Measurements from ENCODE around the gene ZNF654.
A peak's percentile ranks its signal among the peaks of the same experiment; 100 is the strongest.

The ZNF654 gene

GRCh38 chr3:88092270-88092669 lies 33.2 kb downstream of the ZNF654 start:
- peaks cover 2% of the 10 kb centered on the region; the same call in 1 of the 2 replicates for H3K4me1 ChIP-seq
- no peaks in the 10 kb centered on the region for H3K27me3 ChIP-seq
- DNase-seq: no peak
- peaks cover 8% of the 10 kb centered on the region for H3K36me3 ChIP-seq
- H3K4me3 ChIP-seq (ENCODE audit: low read depth, low read length): no peak overlapping the region
- TF ChIP-seq, protein P1, sequence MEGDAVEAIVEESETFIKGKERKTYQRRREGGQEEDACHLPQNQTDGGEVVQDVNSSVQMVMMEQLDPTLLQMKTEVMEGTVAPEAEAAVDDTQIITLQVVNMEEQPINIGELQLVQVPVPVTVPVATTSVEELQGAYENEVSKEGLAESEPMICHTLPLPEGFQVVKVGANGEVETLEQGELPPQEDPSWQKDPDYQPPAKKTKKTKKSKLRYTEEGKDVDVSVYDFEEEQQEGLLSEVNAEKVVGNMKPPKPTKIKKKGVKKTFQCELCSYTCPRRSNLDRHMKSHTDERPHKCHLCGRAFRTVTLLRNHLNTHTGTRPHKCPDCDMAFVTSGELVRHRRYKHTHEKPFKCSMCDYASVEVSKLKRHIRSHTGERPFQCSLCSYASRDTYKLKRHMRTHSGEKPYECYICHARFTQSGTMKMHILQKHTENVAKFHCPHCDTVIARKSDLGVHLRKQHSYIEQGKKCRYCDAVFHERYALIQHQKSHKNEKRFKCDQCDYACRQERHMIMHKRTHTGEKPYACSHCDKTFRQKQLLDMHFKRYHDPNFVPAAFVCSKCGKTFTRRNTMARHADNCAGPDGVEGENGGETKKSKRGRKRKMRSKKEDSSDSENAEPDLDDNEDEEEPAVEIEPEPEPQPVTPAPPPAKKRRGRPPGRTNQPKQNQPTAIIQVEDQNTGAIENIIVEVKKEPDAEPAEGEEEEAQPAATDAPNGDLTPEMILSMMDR (IDR thresholded peaks at IDR 0.05; ENCODE audit: low read depth, low read length): no peak
- no peaks in the 10 kb centered on the region for H3K9me3 ChIP-seq

GRCh38 chr3:88093266-88093665 lies 34.2 kb downstream of the ZNF654 start:
- H3K27me3 ChIP-seq: no peaks in the 10 kb centered on the region
- H3K4me1 ChIP-seq: peaks cover 2% of the 10 kb centered on the region; the same call in 1 of the 2 replicates
- no peak for DNase-seq
- TF ChIP-seq, protein P1 (IDR thresholded peaks at IDR 0.05; ENCODE audit: low read depth, low read length): no peak
- H3K4me3 ChIP-seq (ENCODE audit: low read depth, low read length): no peak overlapping the region
- H3K9me3 ChIP-seq: no peaks in the 10 kb centered on the region
- H3K36me3 ChIP-seq: no peaks in the 10 kb centered on the region; the same call in 1 of the 2 replicates

DNA sequence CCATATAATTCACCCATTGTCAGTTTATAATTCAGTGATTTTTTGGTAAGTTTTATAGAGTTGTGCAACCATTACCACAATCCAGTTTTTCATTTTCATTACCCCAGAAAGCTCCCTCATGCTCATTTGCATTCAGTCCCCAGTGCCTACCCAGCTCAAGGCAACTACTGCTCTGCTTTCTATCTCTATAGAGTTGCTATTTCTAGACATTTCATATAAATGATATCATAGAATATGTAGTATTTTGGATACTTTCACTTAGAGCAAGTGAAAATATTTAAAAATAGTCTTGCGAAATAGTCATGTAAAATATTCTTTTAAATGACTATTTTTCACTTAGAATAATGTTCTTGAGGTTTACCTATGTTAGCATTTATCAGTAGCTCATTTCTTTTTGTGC lies 42.1 kb downstream of the ZNF654 start:
- Histone ChIP-seq H3K4me3 (ENCODE audit: low read depth, low read length) (no peak overlapping the region), H3K9me3 (no peaks in the 10 kb centered on the region), H3K27me3 (no peaks in the 10 kb centered on the region), H3K36me3 (no peaks in the 10 kb centered on the region), H3K4me1 (no peaks in the 10 kb centered on the region)
- no peak for DNase-seq
- TF ChIP-seq, protein P1 (IDR thresholded peaks at IDR 0.05; ENCODE audit: low read depth, low read length): no peak

DNA sequence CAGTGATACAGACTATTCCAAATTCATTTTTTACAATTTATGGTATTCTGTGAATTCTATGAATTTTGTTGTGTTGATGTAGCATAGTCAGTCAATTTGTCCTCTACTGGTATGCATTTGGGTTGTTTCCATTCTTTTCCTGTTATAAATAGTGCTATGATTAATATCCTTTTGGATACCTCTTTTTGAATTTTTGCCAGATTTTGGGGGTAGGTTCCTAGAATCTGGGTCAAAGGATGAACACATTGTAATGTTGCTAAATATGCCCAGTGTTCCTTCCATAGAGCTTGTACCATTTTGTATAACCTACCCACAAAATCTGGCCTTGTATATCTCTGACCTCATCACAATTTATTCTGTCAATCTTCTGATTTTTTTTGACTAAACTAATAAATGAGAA lies 46.3 kb downstream of the ZNF654 start:
- no peak overlapping the region for H3K4me3 ChIP-seq (ENCODE audit: low read depth, low read length)
- H3K27me3 ChIP-seq: no peaks in the 10 kb centered on the region
- H3K9me3 ChIP-seq: no peaks in the 10 kb centered on the region
- H3K4me1 ChIP-seq: no peaks in the 10 kb centered on the region
- TF ChIP-seq, protein P1 (IDR thresholded peaks at IDR 0.05; ENCODE audit: low read depth, low read length): no peak
- H3K36me3 ChIP-seq: no peaks in the 10 kb centered on the region
- DNase-seq: no peak

GRCh38 chr3:88112289-88112688 lies 53.2 kb downstream of the ZNF654 start:
- no peaks in the 10 kb centered on the region for H3K9me3 ChIP-seq
- TF ChIP-seq, protein P1 (IDR thresholded peaks at IDR 0.05; ENCODE audit: low read depth, low read length): no peak
- no peaks in the 10 kb centered on the region for H3K36me3 ChIP-seq
- H3K4me1 ChIP-seq: no peaks in the 10 kb centered on the region
- no peaks in the 10 kb centered on the region for H3K27me3 ChIP-seq
- H3K4me3 ChIP-seq (ENCODE audit: low read depth, low read length): no peak overlapping the region
- DNase-seq: no peak

- Histone ChIP-seq H3K4me3 (ENCODE audit: low read depth, low read length) (no peak overlapping the region), H3K9me3 (no peaks in the 10 kb centered on the region)
These were observed 54.5 kb downstream of the ZNF654 start for GRCh38 chr3:88113311-88114162.

More at GRCh38 chr3:88113311-88114162, 54.5 kb downstream of the ZNF654 start:
- Histone ChIP-seq H3K4me1 (no peaks in the 10 kb centered on the region), H3K36me3 (no peaks in the 10 kb centered on the region), H3K27me3 (no peaks in the 10 kb centered on the region)
- peak; percentile 69 for DNase-seq
- TF ChIP-seq, protein P1 (IDR thresholded peaks at IDR 0.05; ENCODE audit: low read depth, low read length): peak; percentile 81
